Measurements from ENCODE around the gene NLRC3.

The NLRC3 gene

DNA sequence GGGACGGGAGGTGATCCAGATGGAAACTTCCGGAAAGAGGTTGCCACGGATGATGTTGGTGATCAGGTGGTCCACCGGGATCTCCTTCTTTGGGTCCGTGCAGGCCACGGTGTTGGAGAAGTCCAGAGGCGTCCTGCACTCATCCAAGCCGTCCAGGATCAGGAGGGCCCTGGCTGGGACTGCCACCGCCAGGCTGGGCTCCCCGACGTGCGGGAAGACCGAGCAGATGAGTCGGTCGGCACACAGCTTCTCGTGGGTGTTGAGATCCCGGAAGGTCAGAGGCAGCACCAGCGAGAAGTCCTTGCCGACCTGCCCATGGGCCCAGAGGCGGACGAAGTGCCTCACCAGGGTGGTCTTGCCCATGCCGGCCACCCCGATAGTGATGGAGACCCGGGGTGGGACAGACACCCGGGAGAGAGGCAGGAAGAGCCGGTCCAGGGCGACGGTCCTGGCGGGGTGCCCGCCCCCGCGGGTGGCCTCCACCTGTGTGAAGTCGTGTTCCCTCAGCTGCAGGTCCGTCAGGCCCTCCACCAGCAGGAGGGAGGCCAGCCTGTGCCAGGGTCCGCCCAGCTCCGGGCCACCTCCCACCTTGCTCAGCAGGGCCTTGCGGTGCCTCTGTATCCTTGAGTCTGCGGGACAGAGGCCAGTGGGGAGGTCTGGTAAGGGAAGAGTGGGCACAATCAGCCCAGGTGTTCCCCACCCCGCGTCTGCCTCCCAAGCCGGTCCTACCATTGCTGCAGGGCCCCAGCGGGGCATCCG lies 12.9 kb downstream of the NLRC3 start:
- DNase-seq, result no peak
- H3K27me3 ChIP-seq, result no peaks in the 10 kb centered on the region
- no peaks in the 10 kb centered on the region for H3K36me3 ChIP-seq
- H3K4me3 ChIP-seq, result no peak overlapping the region
- H3K27ac ChIP-seq, result no peak overlapping the region
- no peaks in the 10 kb centered on the region for H3K9me3 ChIP-seq
- intact Hi-C loops (cut with DNase I; ENCODE audit: low total_unique reads), result no loop called here
- TF ChIP-seq, protein P1, sequence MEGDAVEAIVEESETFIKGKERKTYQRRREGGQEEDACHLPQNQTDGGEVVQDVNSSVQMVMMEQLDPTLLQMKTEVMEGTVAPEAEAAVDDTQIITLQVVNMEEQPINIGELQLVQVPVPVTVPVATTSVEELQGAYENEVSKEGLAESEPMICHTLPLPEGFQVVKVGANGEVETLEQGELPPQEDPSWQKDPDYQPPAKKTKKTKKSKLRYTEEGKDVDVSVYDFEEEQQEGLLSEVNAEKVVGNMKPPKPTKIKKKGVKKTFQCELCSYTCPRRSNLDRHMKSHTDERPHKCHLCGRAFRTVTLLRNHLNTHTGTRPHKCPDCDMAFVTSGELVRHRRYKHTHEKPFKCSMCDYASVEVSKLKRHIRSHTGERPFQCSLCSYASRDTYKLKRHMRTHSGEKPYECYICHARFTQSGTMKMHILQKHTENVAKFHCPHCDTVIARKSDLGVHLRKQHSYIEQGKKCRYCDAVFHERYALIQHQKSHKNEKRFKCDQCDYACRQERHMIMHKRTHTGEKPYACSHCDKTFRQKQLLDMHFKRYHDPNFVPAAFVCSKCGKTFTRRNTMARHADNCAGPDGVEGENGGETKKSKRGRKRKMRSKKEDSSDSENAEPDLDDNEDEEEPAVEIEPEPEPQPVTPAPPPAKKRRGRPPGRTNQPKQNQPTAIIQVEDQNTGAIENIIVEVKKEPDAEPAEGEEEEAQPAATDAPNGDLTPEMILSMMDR (IDR thresholded peaks at IDR 0.05), result no peak
- H3K4me1 ChIP-seq, result no peaks in the 10 kb centered on the region

DNA sequence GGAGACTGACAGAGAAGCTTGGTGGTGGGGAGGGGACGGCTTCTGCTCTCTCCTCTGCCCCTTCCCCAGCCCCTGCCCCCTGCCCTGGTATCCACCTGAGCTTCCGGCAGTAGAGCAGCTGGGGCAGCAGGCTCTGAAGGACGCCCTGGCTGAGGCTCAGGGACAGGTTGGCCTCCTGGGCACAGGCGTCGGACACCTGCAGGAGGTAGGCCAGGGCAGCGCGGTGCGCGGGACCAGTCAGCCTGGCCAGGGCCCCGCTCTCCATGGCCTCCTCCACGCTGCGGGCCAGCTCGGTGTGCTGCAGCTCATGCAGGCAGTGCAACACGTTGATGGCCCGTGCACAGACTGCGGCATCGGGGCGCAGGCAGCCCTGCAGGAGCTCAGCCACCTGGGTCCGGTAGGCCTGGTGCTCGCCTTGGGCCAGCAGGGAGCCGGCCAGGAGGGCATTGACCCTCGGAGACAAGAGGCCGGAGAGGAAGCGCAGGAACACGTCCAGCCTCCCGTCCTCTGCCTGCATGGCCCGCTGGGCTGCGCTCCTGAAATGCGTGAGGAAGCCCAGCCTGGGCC lies 14.2 kb downstream of the NLRC3 start:
- H3K36me3 ChIP-seq, result no peaks in the 10 kb centered on the region

DNA sequence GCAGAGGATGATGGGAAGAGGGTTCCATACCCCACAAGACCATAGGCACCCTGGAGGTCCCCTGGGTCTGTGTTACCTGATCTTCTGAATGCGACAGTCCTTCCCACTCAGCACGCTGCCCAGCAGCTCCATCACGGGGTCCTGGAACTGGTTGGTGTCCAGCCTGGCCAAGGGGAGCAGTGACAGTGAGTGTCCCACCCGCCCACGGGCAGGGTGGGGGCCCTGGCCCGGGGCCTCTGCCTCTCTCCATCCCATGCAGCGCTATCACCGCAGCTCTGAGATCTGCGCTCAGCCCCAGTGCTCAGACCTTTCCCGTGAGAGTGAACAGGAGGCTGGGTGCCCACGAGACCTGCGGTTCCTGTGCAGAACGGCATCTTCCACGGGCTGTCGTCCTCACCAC lies 15.6 kb downstream of the NLRC3 start:
- Histone ChIP-seq H3K9me3 (no peaks in the 10 kb centered on the region), H3K36me3 (no peaks in the 10 kb centered on the region), H3K4me1 (no peaks in the 10 kb centered on the region), H3K27ac (no peak overlapping the region), H3K4me3 (no peak overlapping the region), H3K27me3 (no peaks in the 10 kb centered on the region)
- no peak for DNase-seq
- TF ChIP-seq, protein P1 (IDR thresholded peaks at IDR 0.05), result no peak
- intact Hi-C loops (cut with DNase I; ENCODE audit: low total_unique reads), result no loop called here

More for the DNA sequence above, 14.2 kb downstream of the NLRC3 start:
- H3K4me3 ChIP-seq, result no peak overlapping the region
- H3K9me3 ChIP-seq, result no peaks in the 10 kb centered on the region
- TF ChIP-seq, protein P1 (IDR thresholded peaks at IDR 0.05), result no peak
- H3K27ac ChIP-seq, result no peak overlapping the region
- no peak for DNase-seq
- no peaks in the 10 kb centered on the region for H3K27me3 ChIP-seq
- H3K4me1 ChIP-seq, result no peaks in the 10 kb centered on the region
- intact Hi-C loops (cut with DNase I; ENCODE audit: low total_unique reads), result no loop called here

DNA sequence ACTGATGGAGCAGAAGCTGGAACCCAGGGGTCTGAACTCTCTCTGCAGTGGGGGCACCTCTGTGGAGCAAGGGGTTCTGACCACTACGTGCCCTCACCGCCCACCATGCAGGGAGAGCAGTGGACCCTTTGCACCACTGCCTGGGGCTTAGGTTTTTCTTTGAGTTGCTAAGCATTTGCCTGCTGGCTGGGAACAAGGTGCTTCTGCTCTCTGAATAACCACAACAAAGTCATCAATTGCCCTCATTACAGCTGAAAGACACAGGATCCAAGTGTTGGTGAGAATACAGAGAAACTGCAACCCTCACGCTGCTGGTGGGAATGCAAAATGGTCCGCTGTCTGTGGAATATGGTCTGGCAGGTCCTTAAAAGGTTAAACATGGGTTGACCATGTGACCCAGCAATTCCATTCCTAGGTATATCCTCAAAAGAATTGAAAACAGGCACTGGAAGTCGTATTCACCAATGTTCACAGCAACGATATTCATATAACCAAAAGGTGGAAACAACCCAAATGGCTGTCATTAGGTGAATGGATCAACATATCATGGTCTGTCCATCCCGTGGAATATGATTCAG lies 22.8 kb downstream of the NLRC3 start:
- Histone ChIP-seq H3K36me3 (peaks cover 0 to 7% (median 0%) of the 10 kb centered on the region in 3 donors), H3K9me3 (no peaks in the 10 kb centered on the region), H3K4me3 (no peak overlapping the region), H3K4me1 (no peaks in the 10 kb centered on the region), H3K27ac (no peak overlapping the region), H3K27me3 (no peaks in the 10 kb centered on the region)
- TF ChIP-seq, protein P1 (IDR thresholded peaks at IDR 0.05), result no peak
- intact Hi-C loops (cut with DNase I; ENCODE audit: low total_unique reads), result no loop called here
- no peak for DNase-seq

DNA sequence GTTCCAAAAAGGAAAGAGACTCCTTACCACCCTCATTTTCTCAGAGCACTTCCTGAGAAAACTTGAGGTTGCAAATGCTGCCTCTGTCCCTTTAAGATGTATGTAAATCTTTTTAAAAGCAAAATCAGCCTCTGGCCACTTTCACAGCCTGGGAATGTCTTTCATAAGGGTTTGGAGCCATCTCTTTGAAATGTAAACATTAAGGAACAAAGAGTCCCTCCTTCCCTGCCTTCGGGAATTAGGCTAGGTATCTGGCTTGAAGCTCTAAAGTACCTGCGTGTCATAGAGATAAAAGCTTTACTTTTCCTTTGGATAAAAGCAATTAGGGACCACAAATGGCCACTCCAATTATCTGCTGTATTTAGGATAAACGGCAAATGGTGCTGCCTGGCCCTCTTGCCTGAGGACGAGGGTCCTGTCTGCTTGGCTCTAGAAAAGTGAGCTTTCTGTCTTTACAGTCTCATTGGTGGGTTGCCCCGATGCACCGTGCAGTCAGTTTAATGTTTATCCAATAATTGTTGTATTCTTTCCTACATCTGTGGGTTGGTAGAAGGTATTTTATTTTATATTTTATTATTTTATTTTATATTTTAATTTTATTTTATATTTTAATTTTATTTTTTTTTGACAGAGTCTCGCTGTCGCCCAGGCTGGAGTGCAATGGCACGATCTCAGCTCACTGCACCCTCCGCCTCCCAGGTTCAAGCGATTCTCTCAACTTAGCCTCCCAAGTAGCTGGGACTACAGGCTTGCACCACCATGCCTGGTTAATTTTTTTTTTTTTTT lies 23.9 kb downstream of the NLRC3 start:
- Histone ChIP-seq H3K27me3 (no peaks in the 10 kb centered on the region), H3K27ac (no peak overlapping the region), H3K9me3 (no peaks in the 10 kb centered on the region), H3K36me3 (peaks cover 0 to 7% (median 0%) of the 10 kb centered on the region in 3 donors), H3K4me1 (peaks cover 0 to 3% (median 0%) of the 10 kb centered on the region in 4 donors), H3K4me3 (no peak overlapping the region)
- DNase-seq, result no peak
- TF ChIP-seq, protein P1 (IDR thresholded peaks at IDR 0.05), result no peak
- intact Hi-C loops (cut with DNase I; ENCODE audit: low total_unique reads), result no loop called here

All from tibial artery (tissue), 4 donors.